Neural progenitor cell (in vitro differentiated cells): ENCODE measurements around the gene MADD. TPM values are rescaled to one million over a fixed set of nuclear protein-coding genes. Genes with fewer than 3 reads are reported as not detected.

Source experiments
- DNase-seq: peaks from one replicate; pipeline ENCODE4 v3.0.0-alpha.2; 2016; ENCODE audit warnings: low spot score
- H2AFZ ChIP-seq: fragments of 200-600 bp; sonication (generic); replicated peaks from 2 replicates; pipeline ENCODE4 v1.6.1; 2016; ENCODE audit warnings: antibody characterized with exemption
- H3F3A ChIP-seq: fragments of 200-600 bp; sonication (generic); 2 replicates; pipeline ENCODE4 v1.6.1; 2016; ENCODE audit warnings: antibody characterized with exemption, low read depth
- H3K27ac ChIP-seq: fragments of 200-600 bp; sonication (generic); 2 replicates; pipeline ENCODE4 v1.5.1; 2016; ENCODE audit warnings: mild to moderate bottlenecking
- H3K27me3 ChIP-seq: fragments of 200-600 bp; sonication (generic); 2 replicates; pipeline ENCODE4 v1.6.1; 2016; ENCODE audit warnings: mild to moderate bottlenecking, moderate library complexity
- H3K36me3 ChIP-seq: fragments of 200-600 bp; sonication (generic); 2 replicates; pipeline ENCODE4 v1.5.1; 2016
- H3K4me1 ChIP-seq: fragments of 200-600 bp; sonication (generic); 2 replicates; pipeline ENCODE4 v1.6.1; 2016; ENCODE audit warnings: mixed run types
- H3K4me2 ChIP-seq: fragments of 200-600 bp; sonication (generic); 2 replicates; pipeline ENCODE4 v1.6.1; 2016
- H3K4me3 ChIP-seq: fragments of 200-600 bp; sonication (generic); 2 replicates; pipeline ENCODE4 v1.5.1; 2016
- H3K79me2 ChIP-seq: fragments of 200-600 bp; sonication (generic); 2 replicates; pipeline ENCODE4 v1.6.1; 2016; ENCODE audit warnings: low read depth
- H3K9ac ChIP-seq: fragments of 200-600 bp; sonication (generic); 2 replicates; pipeline ENCODE4 v1.6.1; 2016
- H3K9me3 ChIP-seq: fragments of 200-600 bp; sonication (generic); 2 replicates; pipeline ENCODE4 v1.5.1; 2016; ENCODE audit warnings: low read depth
- H4K20me1 ChIP-seq: fragments of 200-600 bp; sonication (generic); 2 replicates; pipeline ENCODE4 v1.6.1; 2016; ENCODE audit warnings: low read depth
- H3K27ac Mint-ChIP-seq: 3 replicates; pipeline ENCODE4 v1.8.0; 2021; ENCODE audit warnings: mixed read lengths
- H3K27me3 Mint-ChIP-seq: 2 replicates; pipeline ENCODE4 v1.8.0; 2022; ENCODE audit warnings: low read depth, mild to moderate bottlenecking, inconsistent platforms, moderate library complexity, mixed read lengths; ENCODE audit not compliant: insufficient read depth
- H3K36me3 Mint-ChIP-seq: 3 replicates; pipeline ENCODE4 v1.8.0; 2021; ENCODE audit warnings: mixed read lengths
- H3K4me1 Mint-ChIP-seq: 3 replicates; pipeline ENCODE4 v1.8.0; 2021; ENCODE audit warnings: mixed read lengths
- H3K4me3 Mint-ChIP-seq: 3 replicates; pipeline ENCODE4 v1.8.0; 2021; ENCODE audit warnings: mild to moderate bottlenecking, moderate library complexity, mixed read lengths
- H3K9me3 Mint-ChIP-seq: 3 replicates; pipeline ENCODE4 v1.8.0; 2020; ENCODE audit warnings: mixed read lengths
- EZH2 ChIP-seq: fragments of 200-600 bp; sonication (generic); IDR thresholded peaks from 2 replicates; pipeline ENCODE4 v1.6.1; 2017; ENCODE audit warnings: antibody characterized with exemption, mild to moderate bottlenecking, moderate library complexity
- EZH2phosphoT487 ChIP-seq: fragments of 200-600 bp; sonication (generic); IDR thresholded peaks from 2 replicates; pipeline ENCODE4 v1.6.1; 2017; ENCODE audit warnings: antibody characterized with exemption
- total RNA-seq: library from RNA; depleted of rRNA; stranded (reverse); fragments of >200 nt; gene quantifications from 2 replicates; pipeline ENCODE4 v1.2.3, GENCODE V29; 2015; ENCODE audit warnings: low replicate concordance
- TF ChIP-seq, protein P1 (sequence below): fragments of 200-600 bp; sonication (generic); IDR thresholded peaks from 2 replicates; pipeline ENCODE4 v1.5.1; 2017; ENCODE audit warnings: antibody characterized with exemption, mild to moderate bottlenecking

Gene MADD
- total RNA-seq, 1 donor from 2014 or later, result 16.1 TPM

DNA sequence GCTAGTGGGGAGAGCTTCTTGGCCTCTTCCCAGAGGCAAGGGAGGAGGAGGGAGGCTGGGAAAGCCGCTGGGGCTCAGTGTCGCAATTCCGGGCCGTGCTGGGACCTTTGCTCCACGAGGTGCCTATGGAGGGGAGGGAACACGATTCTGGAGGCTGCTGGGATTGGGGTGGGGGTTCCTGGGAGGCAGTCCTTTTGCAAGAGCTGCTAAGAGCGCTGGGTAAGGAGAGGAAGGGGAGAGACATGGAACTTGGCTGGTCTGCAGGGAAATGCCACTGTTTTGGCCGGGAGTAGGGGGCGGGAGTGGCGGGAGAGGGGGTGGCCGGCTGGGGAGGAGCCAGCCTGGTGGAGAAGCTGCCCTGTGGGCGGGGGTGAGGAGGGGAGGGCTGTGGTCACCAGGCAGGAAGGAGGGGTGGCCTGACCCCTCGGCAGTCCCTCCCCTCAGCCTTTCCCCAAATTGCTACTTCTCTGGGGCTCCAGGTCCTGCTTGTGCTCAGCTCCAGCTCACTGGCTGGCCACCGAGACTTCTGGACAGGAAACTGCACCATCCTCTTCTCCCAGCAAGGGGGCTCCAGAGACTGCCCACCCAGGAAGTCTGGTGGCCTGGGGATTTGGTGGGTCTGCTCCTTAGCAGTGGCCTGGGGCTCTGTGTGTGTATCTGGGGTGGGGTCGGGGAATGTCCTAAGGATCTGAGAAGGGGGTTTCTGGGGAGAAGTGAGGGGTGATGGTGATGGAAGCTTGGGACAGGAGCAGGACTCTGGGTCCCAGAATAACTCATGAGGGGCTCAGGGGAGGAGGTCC, 12.2 kb upstream of the MADD start, which contains the start of gene NR1H3:
Gene NR1H3, plus strand, starts transcription at position 480 of the 800 bp plus-strand sequence. CDS start 1,221 bp downstream, outside the sequence.
- Histone ChIP-seq H3K79me2 (no peaks in the 10 kb centered on the region), H3K36me3 (no peaks in the 10 kb centered on the region), H3K27me3 (no peaks in the 10 kb centered on the region), H3K27ac (no peak within 1 kb of the TSS), H3K4me3 (peak within 1 kb of the TSS; percentile 24), H3K9me3 (no peaks in the 10 kb centered on the region), H3K4me1 (peaks cover 29% of the 10 kb centered on the region), H4K20me1 (no peaks in the 10 kb centered on the region), H2AFZ (peak within 1 kb of the TSS; percentile 51), H3K9ac (no peak within 1 kb of the TSS), H3K4me2 (peak within 1 kb of the TSS; percentile 51), H3F3A (peaks cover 27% of the 10 kb centered on the region)
- Mint-ChIP-seq H3K4me1 (peaks cover 17% of the 10 kb centered on the region), H3K36me3 (peaks cover 3% of the 10 kb centered on the region), H3K27ac (peak within 1 kb of the TSS; percentile 54), H3K27me3 (peaks cover 2% of the 10 kb centered on the region), H3K9me3 (no peaks in the 10 kb centered on the region), H3K4me3 (peak within 1 kb of the TSS; percentile 33)
- peak; percentile 79 for DNase-seq
- TF ChIP-seq, protein P1, sequence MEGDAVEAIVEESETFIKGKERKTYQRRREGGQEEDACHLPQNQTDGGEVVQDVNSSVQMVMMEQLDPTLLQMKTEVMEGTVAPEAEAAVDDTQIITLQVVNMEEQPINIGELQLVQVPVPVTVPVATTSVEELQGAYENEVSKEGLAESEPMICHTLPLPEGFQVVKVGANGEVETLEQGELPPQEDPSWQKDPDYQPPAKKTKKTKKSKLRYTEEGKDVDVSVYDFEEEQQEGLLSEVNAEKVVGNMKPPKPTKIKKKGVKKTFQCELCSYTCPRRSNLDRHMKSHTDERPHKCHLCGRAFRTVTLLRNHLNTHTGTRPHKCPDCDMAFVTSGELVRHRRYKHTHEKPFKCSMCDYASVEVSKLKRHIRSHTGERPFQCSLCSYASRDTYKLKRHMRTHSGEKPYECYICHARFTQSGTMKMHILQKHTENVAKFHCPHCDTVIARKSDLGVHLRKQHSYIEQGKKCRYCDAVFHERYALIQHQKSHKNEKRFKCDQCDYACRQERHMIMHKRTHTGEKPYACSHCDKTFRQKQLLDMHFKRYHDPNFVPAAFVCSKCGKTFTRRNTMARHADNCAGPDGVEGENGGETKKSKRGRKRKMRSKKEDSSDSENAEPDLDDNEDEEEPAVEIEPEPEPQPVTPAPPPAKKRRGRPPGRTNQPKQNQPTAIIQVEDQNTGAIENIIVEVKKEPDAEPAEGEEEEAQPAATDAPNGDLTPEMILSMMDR, result peak; percentile 55
- no peak for TF ChIP-seq EZH2phosphoT487
- TF ChIP-seq EZH2, result no peak

DNA sequence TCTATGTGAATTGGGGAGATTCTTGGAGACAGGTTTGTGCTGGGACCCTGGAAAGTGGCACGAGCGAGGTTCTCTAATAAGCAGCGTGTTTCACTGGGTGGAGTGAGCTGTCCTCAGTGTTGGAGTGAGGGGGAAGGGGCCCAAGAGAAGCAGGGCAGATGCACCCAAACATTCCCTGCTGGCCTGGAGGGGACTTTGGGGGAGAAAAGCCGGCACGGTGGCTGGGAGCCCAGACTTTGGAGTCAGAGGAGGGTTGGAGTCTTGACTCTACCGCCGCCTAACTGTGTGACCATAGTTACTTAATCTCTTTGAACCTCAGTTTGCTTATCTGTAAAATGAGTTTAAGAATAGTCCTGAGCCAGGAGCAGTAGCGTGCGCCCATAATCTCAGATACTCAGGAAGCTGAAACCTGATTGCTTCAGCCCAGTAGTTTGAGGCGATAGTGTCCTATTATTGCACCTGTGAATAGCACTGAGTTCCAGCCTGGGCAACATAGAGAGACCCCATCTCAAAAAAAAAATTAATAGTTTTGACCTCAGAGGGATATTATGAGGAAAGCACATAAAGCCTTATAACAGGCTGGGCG, 11.5 kb upstream of the MADD start:
- Mint-ChIP-seq H3K4me1 (peaks cover 17% of the 10 kb centered on the region), H3K4me3 (peak overlapping the region; percentile 24), H3K27ac (peak overlapping the region; percentile 52), H3K36me3 (no peaks in the 10 kb centered on the region), H3K9me3 (no peaks in the 10 kb centered on the region), H3K27me3 (no peaks in the 10 kb centered on the region)
- Histone ChIP-seq H3K9me3 (no peaks in the 10 kb centered on the region), H2AFZ (no peak overlapping the region), H3K79me2 (no peaks in the 10 kb centered on the region), H3F3A (peaks cover 27% of the 10 kb centered on the region), H3K27ac (no peak overlapping the region), H3K36me3 (no peaks in the 10 kb centered on the region), H3K9ac (no peak overlapping the region), H3K4me2 (peak overlapping the region; percentile 51), H4K20me1 (no peaks in the 10 kb centered on the region), H3K27me3 (no peaks in the 10 kb centered on the region), H3K4me1 (peaks cover 29% of the 10 kb centered on the region), H3K4me3 (peak overlapping the region; percentile 24)
- no peak for DNase-seq
- no peak for TF ChIP-seq EZH2
- no peak for TF ChIP-seq EZH2phosphoT487
- TF ChIP-seq, protein P1, result no peak

DNA sequence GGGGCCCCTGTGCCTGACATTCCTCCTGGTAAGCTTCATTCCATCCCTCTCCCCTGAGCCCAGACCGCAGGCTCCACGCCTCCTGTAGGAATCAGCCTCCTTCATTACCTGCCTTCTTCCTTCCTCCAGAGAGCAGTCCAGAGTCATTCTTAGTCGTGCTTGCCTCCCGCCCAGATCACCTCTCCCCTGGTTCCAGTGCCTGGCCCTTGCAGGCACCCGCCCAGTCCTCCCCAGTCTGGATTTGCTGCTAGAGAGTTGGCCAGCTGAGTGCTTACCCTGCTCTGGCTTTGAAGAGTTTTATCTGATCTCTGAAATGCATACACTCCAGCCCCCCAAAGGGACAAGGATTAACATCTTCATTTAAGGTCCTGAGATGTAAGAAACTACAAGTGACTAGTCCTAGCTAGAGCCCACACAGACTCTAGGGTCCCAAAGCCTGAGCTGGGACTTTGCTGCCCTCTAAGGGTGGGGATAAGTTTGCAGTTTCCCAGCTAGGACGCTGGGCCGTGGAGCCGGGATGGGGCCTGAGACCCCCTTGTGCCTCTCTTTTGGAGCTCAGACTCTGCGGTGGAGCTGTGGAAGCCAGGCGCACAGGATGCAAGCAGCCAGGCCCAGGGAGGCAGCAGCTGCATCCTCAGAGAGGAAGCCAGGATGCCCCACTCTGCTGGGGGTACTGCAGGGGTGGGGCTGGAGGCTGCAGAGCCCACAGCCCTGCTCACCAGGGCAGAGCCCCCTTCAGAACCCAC, 10.5 kb upstream of the MADD start:
- no peaks in the 10 kb centered on the region for H3K79me2 ChIP-seq
- H3K36me3 ChIP-seq, result no peaks in the 10 kb centered on the region
- no peaks in the 10 kb centered on the region for H3K9me3 ChIP-seq
- no peaks in the 10 kb centered on the region for H3K27me3 ChIP-seq
- H3K9me3 Mint-ChIP-seq, result no peaks in the 10 kb centered on the region
- no peaks in the 10 kb centered on the region for H3K27me3 Mint-ChIP-seq
- H3K36me3 Mint-ChIP-seq, result no peaks in the 10 kb centered on the region
- H3K9ac ChIP-seq, result no peak overlapping the region
- no peak overlapping the region for H3K4me2 ChIP-seq
- peaks cover 17% of the 10 kb centered on the region for H3K4me1 Mint-ChIP-seq
- DNase-seq, result peak; percentile 75
- H2AFZ ChIP-seq, result peak overlapping the region; percentile 42
- TF ChIP-seq, protein P1, result peak; percentile 67
- TF ChIP-seq EZH2 (no peak), EZH2phosphoT487 (no peak)
- H4K20me1 ChIP-seq, result no peaks in the 10 kb centered on the region
- H3F3A ChIP-seq, result peaks cover 27% of the 10 kb centered on the region
- H3K4me1 ChIP-seq, result peaks cover 25% of the 10 kb centered on the region
- no peak overlapping the region for H3K27ac ChIP-seq
- no peak overlapping the region for H3K4me3 ChIP-seq
- H3K4me3 Mint-ChIP-seq, result no peak overlapping the region
- peak overlapping the region; percentile 50 for H3K27ac Mint-ChIP-seq
